Measurements from ENCODE around the gene TENM3.

TENM3 gene

DNA sequence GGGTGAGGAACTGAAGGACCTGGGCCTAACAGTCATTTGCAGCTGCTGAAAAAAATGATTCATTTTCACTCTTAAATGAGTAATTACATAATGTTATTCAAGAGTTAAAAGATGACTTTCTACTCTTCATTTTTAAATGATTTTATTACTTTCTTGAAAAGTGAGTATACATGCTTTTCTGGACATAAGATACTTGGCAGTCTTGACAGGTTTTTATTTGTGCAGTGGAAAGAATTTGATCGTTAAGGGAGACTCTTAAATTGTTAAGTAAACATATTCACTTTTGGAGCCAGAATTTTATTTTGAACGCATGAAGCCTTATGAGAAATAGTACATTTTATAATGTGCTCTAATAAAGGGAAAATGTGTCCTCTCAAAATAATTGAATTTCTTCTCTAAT is 245.7 kb downstream of the TENM3 start:
- TF ChIP-seq, protein P1, sequence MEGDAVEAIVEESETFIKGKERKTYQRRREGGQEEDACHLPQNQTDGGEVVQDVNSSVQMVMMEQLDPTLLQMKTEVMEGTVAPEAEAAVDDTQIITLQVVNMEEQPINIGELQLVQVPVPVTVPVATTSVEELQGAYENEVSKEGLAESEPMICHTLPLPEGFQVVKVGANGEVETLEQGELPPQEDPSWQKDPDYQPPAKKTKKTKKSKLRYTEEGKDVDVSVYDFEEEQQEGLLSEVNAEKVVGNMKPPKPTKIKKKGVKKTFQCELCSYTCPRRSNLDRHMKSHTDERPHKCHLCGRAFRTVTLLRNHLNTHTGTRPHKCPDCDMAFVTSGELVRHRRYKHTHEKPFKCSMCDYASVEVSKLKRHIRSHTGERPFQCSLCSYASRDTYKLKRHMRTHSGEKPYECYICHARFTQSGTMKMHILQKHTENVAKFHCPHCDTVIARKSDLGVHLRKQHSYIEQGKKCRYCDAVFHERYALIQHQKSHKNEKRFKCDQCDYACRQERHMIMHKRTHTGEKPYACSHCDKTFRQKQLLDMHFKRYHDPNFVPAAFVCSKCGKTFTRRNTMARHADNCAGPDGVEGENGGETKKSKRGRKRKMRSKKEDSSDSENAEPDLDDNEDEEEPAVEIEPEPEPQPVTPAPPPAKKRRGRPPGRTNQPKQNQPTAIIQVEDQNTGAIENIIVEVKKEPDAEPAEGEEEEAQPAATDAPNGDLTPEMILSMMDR (IDR thresholded peaks at IDR 0.05), result no peak
- no peak for TF ChIP-seq ZFX (IDR thresholded peaks at IDR 0.05; ENCODE audit: borderline replicate concordance)
- no peak overlapping the region for H3K27ac ChIP-seq

- no peak for TF ChIP-seq ZFX (IDR thresholded peaks at IDR 0.05; ENCODE audit: borderline replicate concordance)
- TF ChIP-seq, protein P1 (IDR thresholded peaks at IDR 0.05), result no peak
- no peak overlapping the region for H3K27ac ChIP-seq
Observed at GRCh38 chr4:182489607-182490006, 246.4 kb downstream of the TENM3 start.

GRCh38 chr4:182491719-182492118 is 248.5 kb downstream of the TENM3 start:
- TF ChIP-seq ZFX (IDR thresholded peaks at IDR 0.05; ENCODE audit: borderline replicate concordance), result no peak
- TF ChIP-seq, protein P1 (IDR thresholded peaks at IDR 0.05), result no peak
- no peak overlapping the region for H3K27ac ChIP-seq

- no peak for TF ChIP-seq ZFX (IDR thresholded peaks at IDR 0.05; ENCODE audit: borderline replicate concordance)
- TF ChIP-seq, protein P1 (IDR thresholded peaks at IDR 0.05), result no peak
- no peak overlapping the region for H3K27ac ChIP-seq
Observed at GRCh38 chr4:182492423-182492822, 249.2 kb downstream of the TENM3 start.

DNA sequence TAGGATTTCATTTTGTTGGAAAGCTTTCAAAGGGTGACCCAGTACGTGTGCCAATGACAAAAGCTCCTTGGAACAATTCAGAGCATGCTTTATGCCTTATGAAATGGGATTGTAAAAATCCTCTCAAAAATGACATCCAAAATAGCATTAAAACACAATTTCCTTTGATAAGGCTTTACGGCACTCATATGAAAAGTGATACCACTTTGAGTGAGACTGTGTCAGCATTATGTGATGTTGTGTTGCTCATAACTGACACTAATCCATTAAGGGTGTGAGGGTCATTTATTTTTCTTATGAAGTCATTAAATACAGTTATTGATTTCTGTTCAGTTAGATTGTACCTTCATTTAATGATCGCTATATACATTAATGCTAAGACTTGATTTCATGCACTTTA is 250.2 kb downstream of the TENM3 start:
- TF ChIP-seq ZFX (IDR thresholded peaks at IDR 0.05; ENCODE audit: borderline replicate concordance), result no peak
- TF ChIP-seq, protein P1 (IDR thresholded peaks at IDR 0.05), result no peak
- no peak overlapping the region for H3K27ac ChIP-seq

DNA sequence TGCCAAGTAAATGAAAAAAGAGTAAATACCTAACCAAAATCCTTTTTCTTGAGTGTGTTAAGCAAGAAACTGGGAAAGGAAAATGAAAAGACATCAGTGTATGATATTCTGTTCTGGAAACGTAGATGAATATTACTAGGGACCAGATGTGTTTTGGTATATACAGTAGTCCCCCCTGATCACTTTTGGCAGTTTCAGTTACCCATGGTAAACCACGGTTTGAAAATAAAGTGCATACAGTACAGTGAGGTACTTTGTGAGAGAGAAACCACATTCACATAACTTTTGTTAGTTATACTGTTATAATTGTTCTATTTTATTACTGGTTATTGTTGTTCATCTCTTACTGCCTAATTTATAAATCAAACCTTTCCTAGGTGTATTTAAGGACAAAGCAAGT is 250.9 kb downstream of the TENM3 start:
- no peak overlapping the region for H3K27ac ChIP-seq
- TF ChIP-seq, protein P1 (IDR thresholded peaks at IDR 0.05), result no peak
- TF ChIP-seq ZFX (IDR thresholded peaks at IDR 0.05; ENCODE audit: borderline replicate concordance), result no peak

GRCh38 chr4:182495031-182495430 is 251.8 kb downstream of the TENM3 start:
- TF ChIP-seq, protein P1 (IDR thresholded peaks at IDR 0.05), result no peak
- no peak for TF ChIP-seq ZFX (IDR thresholded peaks at IDR 0.05; ENCODE audit: borderline replicate concordance)

More at GRCh38 chr4:182495031-182495430, 251.8 kb downstream of the TENM3 start:
- H3K27ac ChIP-seq, result no peak overlapping the region
